Activated T-cell treated with anti-CD3 and anti-CD28 coated beads, Interleukin-2, amount 50 U/mL, for 1 hour (primary cell): ENCODE data around the gene AK4.
"Not testable (repeated sequence)": the region's sequence is repeated elsewhere in the genome, so short reads cannot be mapped to it uniquely, and the experiment has no call there.

ENCODE experiments used
- DNase-seq: peaks from one replicate; pipeline ENCODE4 v3.0.0-alpha.2; 2020

The AK4 gene

DNA sequence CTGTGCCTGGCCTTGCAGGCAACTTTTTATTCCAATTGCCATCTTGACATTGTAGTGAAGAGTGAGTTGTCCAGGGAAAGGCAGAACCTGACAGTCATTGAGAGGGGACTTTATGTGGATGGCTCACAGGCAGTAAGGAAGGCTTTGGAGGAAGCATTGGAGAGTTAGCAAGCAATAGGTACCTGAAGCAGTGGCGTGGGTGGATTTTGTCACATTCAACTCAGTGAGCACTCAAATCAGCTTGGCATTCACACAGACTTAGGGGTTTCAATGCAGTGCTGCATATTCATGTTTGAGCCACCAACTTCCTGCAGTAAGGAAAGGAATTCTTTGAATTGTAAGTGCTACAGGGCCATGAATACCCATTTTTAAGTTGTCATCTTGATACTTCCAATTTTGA, 69.0 kb downstream of the AK4 start:
- DNase-seq = no peak

DNA sequence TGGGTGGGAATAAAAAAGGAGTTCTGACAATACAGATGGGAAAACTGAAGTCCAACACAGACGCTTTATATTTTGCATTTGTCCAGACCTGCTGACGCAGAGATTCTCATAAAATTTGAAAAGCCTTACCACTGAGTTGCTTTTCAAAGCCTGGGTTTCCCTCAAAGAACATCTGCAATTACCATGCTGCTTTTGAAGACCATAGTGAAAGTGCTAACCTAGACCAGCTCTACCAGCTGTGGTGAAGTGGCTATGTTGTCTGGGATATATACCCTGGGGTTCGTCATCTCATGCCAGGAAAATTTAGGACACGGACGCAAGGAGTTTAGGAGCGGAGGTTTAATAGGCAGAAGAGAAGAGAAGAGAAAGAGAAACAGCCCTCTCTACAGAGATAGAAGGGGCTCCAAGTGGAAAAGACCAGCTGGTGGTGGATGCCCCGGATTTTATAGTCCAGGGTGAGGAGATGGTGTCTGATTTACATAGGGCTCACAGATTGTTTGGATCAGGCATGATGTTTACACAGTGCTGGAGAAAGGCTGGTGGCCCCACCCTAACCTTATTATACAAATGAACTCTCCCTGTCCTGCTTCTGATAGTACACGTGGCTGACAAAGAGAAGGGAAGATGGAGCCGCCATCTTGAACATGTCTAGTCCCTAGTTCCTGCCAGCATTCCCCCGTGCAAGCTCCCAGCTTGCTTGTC, 73.8 kb downstream of the AK4 start:
- DNase-seq = no peak

DNA sequence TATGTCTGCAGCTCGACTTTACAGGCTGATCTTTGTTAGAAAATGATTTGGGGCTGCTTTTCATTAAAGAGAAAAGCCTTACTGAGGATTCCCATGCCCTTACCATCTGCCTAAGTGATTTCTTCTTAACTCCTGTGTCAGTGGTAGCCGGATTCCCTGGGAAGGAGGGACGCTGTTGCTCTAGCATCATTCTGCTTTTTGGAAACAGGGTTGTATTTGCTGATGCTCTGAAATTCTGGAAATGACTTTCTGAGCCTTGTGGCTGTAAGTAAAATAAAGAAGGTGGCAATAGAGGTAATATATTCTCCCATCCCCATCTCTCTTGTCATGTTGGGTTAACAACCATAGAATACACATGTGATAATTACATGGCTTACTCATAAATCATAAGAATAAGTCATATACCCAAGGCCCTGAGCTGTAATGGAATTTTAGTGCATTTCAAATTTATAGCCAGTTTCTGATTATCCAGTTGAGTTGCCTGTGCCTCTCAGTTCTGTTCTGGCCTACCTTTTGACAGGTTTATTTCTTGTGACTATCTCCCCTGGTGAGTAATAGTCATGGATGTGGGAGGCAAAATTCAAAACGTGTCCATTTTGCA, 74.4 kb downstream of the AK4 start:
- DNase-seq = no peak

DNA sequence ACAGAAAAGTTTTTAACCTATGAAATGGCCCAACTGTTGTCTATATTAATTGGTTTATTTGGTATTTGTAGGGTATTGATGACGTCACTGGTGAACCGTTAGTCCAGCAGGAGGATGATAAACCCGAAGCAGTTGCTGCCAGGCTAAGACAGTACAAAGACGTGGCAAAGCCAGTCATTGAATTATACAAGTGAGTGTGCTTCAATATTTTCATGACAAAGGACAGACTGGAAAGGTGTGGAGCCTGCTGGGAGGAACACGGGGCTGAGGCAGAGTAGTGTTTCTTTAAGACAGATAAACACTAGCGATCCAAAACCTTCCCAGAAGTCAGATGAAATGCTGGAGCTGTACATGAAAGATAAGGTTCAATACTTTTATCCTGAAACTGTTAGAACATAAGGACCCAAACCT, 76.7 kb downstream of the AK4 start:
- DNase-seq = no peak

DNA sequence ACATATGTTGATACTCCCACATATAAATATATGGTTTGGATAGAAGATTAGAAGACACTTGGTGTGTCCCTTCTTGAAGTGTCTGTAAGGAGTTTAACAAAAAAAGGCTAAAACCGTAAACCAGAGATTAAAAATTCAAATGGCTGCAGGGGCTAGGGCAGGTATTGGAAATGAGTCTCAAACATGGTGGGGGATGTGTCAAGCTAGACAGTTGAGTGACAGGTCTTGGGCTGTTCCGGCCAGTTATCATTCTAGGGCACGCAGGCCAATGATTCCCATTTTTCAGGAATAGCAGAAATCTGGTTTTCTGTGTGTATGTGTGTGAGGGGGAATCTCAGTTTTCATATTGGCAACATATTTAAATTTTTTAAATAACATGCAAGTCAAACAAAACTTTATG, 77.2 kb downstream of the AK4 start:
- no peak for DNase-seq

DNA sequence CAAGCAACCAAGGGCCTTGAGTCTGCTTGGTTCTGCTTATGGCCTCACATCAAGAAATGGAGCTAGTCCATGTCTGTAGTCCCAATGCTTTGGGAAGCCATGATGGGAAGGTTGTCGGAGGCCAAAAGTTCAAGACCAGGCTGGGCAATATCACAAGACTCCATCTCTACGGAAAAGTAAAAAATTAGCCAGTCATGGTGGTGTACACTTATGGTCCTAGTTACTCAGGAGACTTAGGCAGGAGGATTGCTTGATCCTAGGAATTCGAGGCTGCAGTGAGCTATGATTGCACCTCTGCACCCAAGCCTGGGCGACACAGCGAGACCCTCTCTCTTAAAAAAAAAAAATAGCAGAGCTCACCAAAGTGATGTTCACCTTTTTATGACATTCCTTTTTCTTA, 81.2 kb downstream of the AK4 start:
- no peak for DNase-seq

DNA sequence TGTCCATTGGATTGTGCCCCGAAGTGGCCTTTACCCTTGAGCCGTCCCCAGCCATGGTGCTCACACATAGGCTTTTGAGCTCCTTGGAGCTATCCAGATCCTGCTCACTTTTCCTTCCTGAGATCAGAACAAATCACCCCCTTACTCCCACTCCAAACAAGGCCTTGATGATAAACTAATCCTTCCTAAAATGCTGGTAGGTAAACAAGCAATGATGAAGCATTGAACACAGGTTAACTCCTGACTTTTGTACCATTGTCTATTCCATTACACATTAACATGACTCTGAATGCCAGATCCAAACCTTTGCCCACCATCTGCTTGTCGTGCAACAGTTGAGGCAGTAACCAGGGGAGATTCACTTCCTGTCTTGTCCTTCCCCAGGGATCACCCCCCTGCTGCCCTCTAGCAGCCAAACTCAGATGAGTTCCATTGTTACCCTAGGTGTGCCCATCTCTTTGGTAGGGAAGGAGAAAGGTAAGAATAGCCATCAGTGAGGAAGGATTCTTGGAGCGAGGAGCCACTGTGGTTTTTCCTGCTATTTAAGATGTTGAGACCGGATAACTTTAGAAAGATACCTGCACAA, 81.8 kb downstream of the AK4 start:
- DNase-seq = no peak

DNA sequence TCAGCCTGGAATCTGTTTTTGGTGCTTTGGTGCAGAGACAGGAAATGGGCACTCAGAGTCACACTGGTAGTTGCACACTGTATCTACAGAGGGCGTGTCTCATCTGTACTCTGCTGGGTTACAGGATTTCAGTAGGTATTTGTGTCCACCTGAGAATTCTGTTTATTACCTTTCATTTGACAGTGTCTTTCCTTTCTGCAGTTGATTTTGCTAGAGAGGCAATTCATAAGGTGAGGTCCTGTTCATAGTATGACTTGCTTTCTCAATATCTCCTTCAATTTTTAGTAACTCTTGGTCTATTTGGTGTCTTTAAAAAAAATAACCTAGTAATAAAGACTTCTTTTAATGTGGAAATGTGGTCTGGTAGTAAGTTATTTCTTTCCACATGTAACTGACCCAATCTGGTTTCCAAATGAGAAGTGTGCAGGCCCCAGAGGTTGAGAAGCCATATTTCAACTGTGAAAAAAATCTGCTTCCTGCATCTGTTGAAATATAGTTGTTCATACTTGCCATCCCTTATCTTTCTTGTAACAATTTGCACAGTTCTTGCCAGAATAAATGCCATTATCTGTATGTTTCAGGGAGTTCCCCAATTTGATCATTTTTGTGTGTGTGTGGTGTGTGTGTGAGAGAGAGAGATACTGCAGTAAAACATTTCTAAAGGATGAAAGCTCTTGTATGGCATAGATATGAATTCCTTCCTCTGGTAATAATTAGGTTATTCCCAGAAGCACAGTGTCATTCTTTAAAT, 82.9 kb downstream of the AK4 start:
- no peak for DNase-seq

DNA sequence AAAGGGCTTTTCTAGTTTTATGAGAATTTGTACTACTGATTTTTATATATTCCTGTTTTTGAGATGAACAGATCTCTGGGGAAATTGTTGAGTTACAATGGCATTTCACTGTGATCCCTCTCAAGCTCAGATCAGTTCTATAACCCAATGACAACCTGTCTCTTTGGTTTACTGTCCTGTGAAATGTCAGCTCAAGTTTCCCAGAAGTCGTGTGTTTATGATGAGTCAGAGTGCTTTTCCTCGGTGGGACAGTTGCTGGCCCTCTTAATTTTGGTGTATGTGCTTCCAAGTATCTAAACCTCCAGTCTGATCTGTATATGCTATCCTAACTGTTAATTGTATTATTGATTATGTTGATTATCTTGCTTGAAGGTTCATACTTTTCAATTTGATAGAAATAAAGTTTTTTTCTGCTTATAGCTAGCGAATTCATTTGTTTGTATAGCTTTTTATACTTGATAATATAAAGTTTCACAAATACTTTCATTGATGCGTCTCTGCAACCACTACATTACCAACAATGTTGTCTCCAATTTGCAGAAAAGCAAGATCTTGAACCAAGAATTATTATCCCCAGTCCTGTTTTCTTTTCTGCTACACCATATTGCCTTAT, 83.8 kb downstream of the AK4 start:
- no peak for DNase-seq

DNA sequence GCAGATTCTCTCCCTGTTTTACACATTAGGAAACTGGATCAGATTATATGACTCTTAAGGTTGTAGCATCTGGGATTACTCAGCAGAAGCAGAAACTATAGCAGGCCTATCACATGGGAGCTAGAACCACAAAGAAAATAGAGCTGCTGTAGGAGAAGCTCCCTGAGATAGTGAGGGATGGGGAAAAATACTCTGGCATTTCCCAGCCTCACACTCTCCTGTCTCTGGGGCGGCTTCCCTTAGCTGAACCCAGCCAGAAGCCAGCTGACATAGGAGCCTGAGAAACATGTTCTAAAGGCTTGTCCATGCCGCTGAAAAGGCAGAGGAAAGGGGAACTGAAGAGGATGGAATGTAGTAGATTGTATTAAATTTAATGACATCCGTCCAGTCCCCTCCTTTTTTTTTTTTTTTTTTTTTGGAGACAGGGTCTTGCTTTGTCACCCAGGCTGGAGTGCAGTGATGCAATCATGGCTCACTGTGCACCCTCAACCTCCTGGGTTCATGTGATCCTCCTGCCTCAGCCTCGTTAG, 84.5 kb downstream of the AK4 start:
- DNase-seq = no peak

DNA sequence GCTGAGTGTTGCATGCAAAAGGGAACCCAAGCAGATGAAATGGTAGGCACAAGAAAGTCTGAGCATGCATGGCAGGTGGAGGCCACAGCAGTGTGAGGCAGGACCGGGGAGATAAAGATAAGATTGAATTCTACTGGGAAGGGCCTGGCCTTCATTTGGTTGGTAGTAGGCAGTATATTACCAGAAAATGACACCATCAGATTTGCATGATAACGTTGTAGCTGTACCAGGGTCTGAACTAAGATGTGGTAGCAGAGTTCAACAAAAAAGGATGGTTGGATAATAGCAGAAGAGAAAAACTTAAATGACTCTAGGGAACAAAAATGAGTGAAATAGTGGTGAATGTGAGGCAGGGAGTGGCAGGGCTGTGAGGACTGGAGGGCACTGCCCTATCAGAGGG, 85.8 kb downstream of the AK4 start:
- DNase-seq = no peak

DNA sequence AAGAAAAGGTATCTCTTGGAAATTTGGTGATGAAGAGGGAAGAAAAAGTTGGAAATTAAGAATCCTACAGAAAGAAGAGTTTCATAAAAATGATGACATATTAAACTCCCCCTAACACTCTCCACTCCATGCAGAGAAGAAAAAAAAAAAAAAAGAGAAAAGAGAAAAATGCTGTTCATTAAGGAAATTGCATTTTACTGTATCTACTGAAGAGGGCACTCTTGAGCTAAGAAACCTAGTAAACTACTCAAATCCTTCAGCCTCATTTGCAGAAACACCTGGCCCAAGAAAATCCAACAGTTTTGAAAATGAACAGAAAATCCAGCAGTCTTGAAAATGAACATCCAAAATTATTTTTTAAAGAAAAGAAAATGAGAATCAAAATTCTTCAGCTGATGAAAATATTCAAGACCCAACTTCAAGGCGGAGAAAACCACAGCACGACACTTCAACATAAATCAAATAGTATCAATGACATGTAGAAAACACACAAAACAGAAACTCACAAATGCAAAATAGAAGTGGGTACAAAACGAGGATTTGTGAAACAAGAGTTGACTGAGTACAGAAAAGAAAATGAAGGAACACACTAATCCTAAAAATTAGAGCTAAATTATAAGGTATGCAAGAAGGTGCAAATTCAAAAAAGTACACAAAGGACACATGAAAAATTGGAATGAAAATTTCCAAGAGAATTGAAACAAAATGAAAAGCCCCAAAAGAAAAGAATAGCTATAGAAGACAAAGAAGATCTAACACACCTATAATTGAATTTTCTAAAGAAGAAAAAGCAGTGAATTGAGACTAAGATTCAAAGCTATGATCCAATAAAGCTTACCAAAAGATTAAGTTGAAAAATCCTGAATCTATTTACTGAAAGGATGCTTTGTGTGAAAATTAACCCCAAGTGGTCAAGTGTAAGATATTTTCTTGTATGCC, 88.1 kb downstream of the AK4 start:
- DNase-seq = no peak

DNA sequence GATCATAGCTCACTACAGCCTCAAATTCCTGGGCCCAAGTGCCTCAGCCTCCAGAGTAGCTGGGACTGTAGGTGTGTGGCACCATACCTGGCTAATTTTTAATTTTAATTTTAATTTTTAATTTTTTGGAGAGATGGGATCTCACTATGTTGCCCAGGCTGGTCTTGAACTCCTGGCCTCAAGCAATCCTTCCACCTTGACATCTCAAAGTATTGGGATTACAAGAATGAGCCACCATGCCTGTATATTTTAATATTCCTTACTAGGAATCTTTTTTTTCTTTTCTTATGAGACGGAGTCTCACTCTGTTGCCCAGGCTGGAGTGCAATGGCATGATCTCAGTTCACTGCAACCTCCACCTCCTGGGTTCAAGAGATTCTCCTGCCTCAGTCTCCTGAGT, 89.1 kb downstream of the AK4 start:
- DNase-seq = not testable (repeated sequence)

DNA sequence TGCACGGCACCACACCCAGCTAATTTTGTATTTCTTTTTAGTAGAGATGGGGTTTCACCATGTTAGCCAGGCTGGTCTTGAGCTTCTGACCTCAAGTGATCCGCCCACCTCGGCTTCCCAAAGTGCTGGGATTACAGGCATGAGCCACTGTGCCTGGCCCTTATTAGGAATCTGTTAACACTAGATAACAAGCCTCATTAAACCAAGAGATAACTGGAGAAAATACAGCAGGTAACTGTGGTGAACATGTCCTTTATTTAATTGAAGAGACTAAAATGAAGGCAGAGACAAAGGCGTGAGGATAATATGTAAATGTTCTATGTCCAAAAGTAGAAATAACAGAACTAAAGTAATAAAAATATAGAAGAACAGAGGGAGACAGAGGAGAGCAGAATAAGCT, 89.5 kb downstream of the AK4 start:
- DNase-seq = no peak

DNA sequence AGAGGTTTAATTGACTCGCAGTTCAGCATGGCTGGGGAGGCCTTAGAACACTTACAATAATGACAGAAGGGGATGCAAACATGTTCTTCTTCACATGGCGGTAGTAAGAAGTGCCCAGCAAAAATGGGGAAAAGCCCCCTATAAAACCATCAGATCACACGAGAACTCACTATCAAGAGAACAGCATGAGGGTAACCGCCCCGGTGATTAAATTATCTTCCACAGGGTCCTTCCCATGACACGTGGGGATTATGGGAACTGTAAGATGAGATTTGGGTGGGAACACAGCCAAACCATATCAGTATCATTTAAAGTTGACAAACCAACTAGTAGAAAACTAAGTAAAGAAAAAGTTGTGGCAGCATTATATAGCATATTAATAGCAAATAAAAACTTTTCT, 90.0 kb downstream of the AK4 start:
- DNase-seq = no peak

DNA sequence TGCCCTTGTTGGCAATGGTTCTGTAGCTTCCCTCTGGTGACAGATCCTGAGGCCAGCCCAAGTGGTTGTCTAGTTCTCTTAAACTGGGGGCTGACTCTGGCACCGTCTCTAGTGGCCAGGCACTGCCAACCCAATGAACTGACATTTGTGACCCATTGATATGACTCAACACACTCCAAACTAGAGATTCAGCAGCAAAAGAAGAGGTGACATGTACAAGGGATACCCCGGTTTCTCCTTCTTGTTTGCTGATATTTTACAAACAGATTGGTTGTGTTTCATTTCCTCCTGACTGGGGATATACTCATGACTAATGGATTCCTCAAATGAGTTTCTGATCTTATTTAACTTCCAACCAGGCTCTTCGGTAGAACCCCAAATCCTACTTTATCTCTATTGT, 95.5 kb downstream of the AK4 start:
- no peak for DNase-seq

DNA sequence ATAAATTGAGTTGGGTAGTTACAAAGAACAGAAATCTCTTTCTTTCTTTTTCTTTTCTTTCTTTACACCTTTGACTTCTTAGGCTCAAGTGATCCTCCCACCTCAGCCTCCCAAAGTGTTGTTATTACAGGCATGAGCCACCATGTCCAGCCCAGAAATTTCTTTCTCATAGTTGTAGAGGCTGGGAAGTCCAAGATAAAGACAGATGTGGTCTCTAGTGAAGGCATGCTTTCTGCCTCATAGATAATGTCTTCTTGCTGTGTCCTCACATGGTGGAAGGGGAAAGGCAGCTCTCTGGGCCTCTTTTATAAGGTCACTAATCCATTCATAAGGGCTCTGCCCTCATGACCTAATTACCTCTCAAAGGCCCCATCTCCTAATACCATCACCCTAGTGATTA, 97.3 kb downstream of the AK4 start:
- no peak for DNase-seq

DNA sequence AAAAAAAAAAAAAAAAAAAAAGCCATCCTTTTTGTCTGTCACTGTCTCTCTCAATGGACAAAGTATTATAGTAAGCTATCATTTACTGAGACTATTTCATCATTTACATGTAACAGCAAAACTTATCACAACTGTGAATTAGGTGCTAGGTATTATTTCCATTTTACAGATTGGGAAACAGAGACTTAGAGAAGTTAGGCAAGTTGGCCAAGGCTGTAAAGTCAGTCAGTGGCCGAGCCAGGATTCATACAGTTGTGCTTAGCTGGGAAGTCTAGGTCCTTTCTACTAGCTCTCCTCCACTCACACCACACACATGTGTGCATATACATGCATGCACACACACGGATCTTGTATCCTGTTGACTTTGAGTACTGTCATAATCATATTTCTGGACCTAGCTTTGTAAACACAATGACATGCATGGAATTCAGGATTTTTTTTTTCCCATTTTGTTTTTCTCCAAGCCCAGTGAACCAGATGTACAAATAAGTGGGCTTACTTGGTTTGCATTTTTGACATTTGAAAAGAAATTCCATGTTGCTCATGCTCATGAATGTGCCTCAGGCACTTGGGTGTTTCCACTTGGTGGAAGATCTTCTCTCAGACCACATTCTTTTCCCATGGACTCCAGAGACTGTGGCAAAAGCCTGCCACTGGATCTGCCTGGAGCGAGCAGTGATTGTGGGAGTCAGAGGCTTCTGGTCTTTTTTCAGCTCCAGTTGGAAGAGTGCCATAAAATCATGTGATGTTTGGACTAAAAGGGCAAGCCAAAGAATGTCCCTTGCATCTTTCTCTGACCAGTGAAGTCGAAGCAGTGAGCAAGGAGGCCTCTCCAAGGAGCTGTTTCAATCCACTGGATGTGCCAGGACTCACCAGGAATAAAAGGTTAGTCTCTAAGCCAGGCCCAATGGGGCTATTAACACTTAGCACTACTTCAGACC, 99.7 kb downstream of the AK4 start:
- DNase-seq = no peak

DNA sequence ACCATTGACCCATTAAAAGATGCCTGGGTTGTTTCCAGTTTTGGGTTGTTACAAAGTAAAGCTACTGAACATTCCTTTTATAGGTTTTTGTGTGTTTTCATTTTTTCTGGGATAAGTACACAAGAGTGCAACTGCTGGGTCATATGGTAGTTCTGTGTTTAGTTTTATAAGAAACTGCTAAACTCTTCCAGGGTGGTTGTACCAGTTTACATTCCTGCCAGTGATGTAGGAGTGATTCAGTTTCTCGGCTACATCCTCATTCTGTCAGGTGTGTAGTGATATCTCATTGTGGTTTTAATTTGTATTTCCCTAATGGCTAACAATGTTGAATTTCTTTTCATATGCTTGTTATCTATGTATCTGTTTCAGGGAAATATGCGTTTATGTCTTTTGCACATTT, 102.8 kb downstream of the AK4 start:
- no peak for DNase-seq

DNA sequence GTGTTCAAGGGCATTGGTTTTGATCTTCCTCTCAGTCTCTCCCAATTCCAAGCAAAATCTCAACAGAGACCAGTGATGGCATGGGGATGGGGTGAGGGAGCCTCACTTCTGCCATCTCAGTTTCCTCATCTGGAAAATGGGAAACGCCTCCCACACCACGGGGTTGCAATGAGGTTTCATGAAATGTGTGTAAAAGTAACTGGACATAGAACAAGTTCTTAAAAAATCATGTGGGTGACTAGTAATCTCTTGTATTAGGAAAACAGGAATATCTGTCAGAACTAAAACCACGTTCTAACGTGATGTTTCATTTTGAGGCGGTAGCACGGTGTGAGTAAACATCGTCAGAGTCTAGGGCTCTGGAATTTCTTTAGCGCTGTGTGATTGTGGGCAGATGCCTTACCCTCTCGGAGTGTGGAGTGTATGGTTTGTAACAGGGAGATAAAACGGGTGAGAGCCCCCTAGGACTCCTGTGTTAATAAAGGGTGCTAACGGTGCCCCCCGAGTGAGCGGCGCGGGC, 105.9 kb downstream of the AK4 start:
- no peak for DNase-seq
